IMR-90 (cell line): ENCODE results near the gene MROH2A. TPM values are rescaled to one million over a fixed set of nuclear protein-coding genes. Genes with fewer than 3 reads are reported as not detected.

Experiments used
- ATAC-seq: fragments of 200-7000 bp; cut with Tn5 transposase; 2 replicates; pipeline ENCODE4 v1.9.1; 2020; ENCODE audit warnings: low read depth, mild to moderate bottlenecking, moderate library complexity
- BruUV-seq: library from RNA; stranded (reverse); fragments of 400-500 nt; replicated peaks from 2 replicates; lab custom pipeline; 2021; lab: Mats Ljungman, UMichigan
- CTCF ChIA-PET: fragments of 300-600 bp; formaldehyde crosslinking; extraction: SDS; loops from one replicate; lab custom pipeline; 2021; ENCODE audit warnings: antibody characterized with exemption; lab: Yijun Ruan, JAX
- POLR2A ChIA-PET: fragments of 300-600 bp; sonication (Branson Sonifier 250); formaldehyde crosslinking; loops from one replicate; lab custom pipeline; 2022; ENCODE audit warnings: antibody characterized with exemption; ENCODE audit not compliant: unreplicated experiment; lab: Charles Lee
- DNase-seq: peaks from one replicate; pipeline ENCODE4 v3.0.0; 2013
- H2AFZ ChIP-seq: replicated peaks from 2 replicates; pipeline ENCODE3; 2013; ENCODE audit warnings: low read length, mild to moderate bottlenecking; ENCODE audit not compliant: poor library complexity
- H2AK5ac ChIP-seq: 2 replicates; pipeline ENCODE4 v1.6.1; 2013; ENCODE audit warnings: low read depth, low read length, inconsistent platforms
- H2AK9ac ChIP-seq: replicated peaks from 2 replicates; pipeline ENCODE3; 2013; ENCODE audit warnings: mild to moderate bottlenecking, low read depth, low read length, moderate library complexity; ENCODE audit not compliant: poor library complexity
- H2BK120ac ChIP-seq: 2 replicates; pipeline ENCODE4 v1.6.1; 2013; ENCODE audit warnings: low read depth, low read length, inconsistent platforms
- H2BK15ac ChIP-seq: 3 replicates; pipeline ENCODE4 v1.6.1; 2013; ENCODE audit warnings: low read depth, low read length, inconsistent platforms
- H2BK20ac ChIP-seq: 2 replicates; pipeline ENCODE4 v1.6.1; 2013; ENCODE audit warnings: low read depth, mild to moderate bottlenecking, inconsistent platforms, low read length, moderate library complexity
- H2BK5ac ChIP-seq: 2 replicates; pipeline ENCODE4 v1.6.1; 2013; ENCODE audit warnings: mild to moderate bottlenecking, low read depth, low read length, inconsistent platforms; ENCODE audit not compliant: poor library complexity, severe bottlenecking
- H3K14ac ChIP-seq: replicated peaks from 2 replicates; pipeline ENCODE4 v1.6.1; 2013; ENCODE audit warnings: low read depth, low read length, inconsistent platforms
- H3K18ac ChIP-seq: 2 replicates; pipeline ENCODE4 v1.6.1; 2013; ENCODE audit warnings: low read depth, low read length, control low read depth
- H3K23ac ChIP-seq: 2 replicates; pipeline ENCODE4 v1.6.1; 2013; ENCODE audit warnings: low read depth, low read length, inconsistent platforms
- H3K27ac ChIP-seq: 2 replicates; pipeline ENCODE4 v1.5.1; 2013; ENCODE audit warnings: mild to moderate bottlenecking, control low read depth, low read length; ENCODE audit not compliant: insufficient read depth
- H3K27me3 ChIP-seq: 2 replicates; pipeline ENCODE4 v1.6.1; 2013; ENCODE audit warnings: low read length; ENCODE audit not compliant: control insufficient read depth, insufficient read depth
- H3K36me3 ChIP-seq: 2 replicates; pipeline ENCODE4 v1.6.1; 2013; ENCODE audit warnings: low read length, mixed read lengths; ENCODE audit not compliant: control insufficient read depth, insufficient read depth
- H3K4ac ChIP-seq: 2 replicates; pipeline ENCODE4 v1.6.1; 2013; ENCODE audit warnings: low read depth, low read length, inconsistent platforms
- H3K4me1 ChIP-seq: 2 replicates; pipeline ENCODE4 v1.6.1; 2013; ENCODE audit warnings: low read length, mixed read lengths; ENCODE audit not compliant: control insufficient read depth, insufficient read depth
- H3K4me2 ChIP-seq: 2 replicates; pipeline ENCODE4 v1.6.1; 2013; ENCODE audit warnings: low read depth, mild to moderate bottlenecking, control low read depth, low read length, moderate library complexity
- H3K4me3 ChIP-seq: 2 replicates; pipeline ENCODE4 v1.5.1; 2013; ENCODE audit warnings: low read depth, mild to moderate bottlenecking, control low read depth, low read length, moderate library complexity; ENCODE audit not compliant: insufficient read depth
- H3K56ac ChIP-seq: 2 replicates; pipeline ENCODE4 v1.6.1; 2013; ENCODE audit warnings: low read length, inconsistent platforms; ENCODE audit not compliant: insufficient read depth; ENCODE audit errors: extremely low read depth
- H3K79me1 ChIP-seq, 2 experiments: 2 replicates each; pipeline ENCODE4 v1.6.1; 2013; ENCODE audit warnings: low read length in 2 of 2, inconsistent platforms in 1 of 2, low read depth in 1 of 2
- H3K9ac ChIP-seq: 2 replicates; pipeline ENCODE4 v1.6.1; 2013; ENCODE audit warnings: low read depth, low read length, control low read depth
- H3K9me1 ChIP-seq: 2 replicates; pipeline ENCODE4 v1.6.1; 2013; ENCODE audit warnings: low read length, inconsistent platforms; ENCODE audit not compliant: insufficient read depth
- H3K9me3 ChIP-seq: 2 replicates; pipeline ENCODE4 v1.6.1; 2013; ENCODE audit warnings: low read length; ENCODE audit not compliant: control insufficient read depth, insufficient read depth
- H4K20me1 ChIP-seq: 2 replicates; pipeline ENCODE4 v1.6.1; 2013; ENCODE audit warnings: low read length, inconsistent platforms; ENCODE audit not compliant: insufficient read depth
- H4K5ac ChIP-seq: 2 replicates; pipeline ENCODE4 v1.6.1; 2013; ENCODE audit warnings: mild to moderate bottlenecking, low read depth, low read length, control low read depth
- H4K8ac ChIP-seq, 2 experiments: 2 replicates each; pipeline ENCODE4 v1.6.1; 2013; ENCODE audit warnings: low read depth in 2 of 2, low read length in 2 of 2, control low read depth in 1 of 2, inconsistent platforms in 1 of 2
- H4K91ac ChIP-seq: 2 replicates; pipeline ENCODE4 v1.6.1; 2013; ENCODE audit warnings: low read depth, low read length, inconsistent platforms; ENCODE audit not compliant: insufficient read depth
- BHLHE40 ChIP-seq: fragments of 150-350 bp; IDR thresholded peaks from 2 replicates; pipeline ENCODE4 v1.6.1; 2016; ENCODE audit warnings: mild to moderate bottlenecking, low read depth, low read length
- CHD1 ChIP-seq: IDR thresholded peaks from 2 replicates; pipeline ENCODE4 v1.6.1; 2012; ENCODE audit warnings: low read depth, low read length, improper control_type of control experiment
- MAFK ChIP-seq: IDR thresholded peaks from 2 replicates; pipeline ENCODE4 v1.6.1; 2012; ENCODE audit warnings: low read depth, low read length, improper control_type of control experiment
- MXI1 ChIP-seq: IDR thresholded peaks from 2 replicates; pipeline ENCODE4 v1.6.1; 2012; ENCODE audit warnings: low read depth, mild to moderate bottlenecking, low read length, moderate library complexity, borderline replicate concordance
- NFE2L2 ChIP-seq: fragments of 150-350 bp; IDR thresholded peaks from 2 replicates; pipeline ENCODE4 v1.6.1; 2016; ENCODE audit warnings: low read depth, mild to moderate bottlenecking, low read length
- POLR2A ChIP-seq: IDR thresholded peaks from 2 replicates; pipeline ENCODE4 v1.6.1; 2012; ENCODE audit warnings: mild to moderate bottlenecking, low read depth, low read length
- RAD21 ChIP-seq: IDR thresholded peaks from 2 replicates; pipeline ENCODE4 v1.6.1; 2012; ENCODE audit warnings: low read length, improper control_type of control experiment
- RCOR1 ChIP-seq: IDR thresholded peaks from 2 replicates; pipeline ENCODE4 v1.6.1; 2012; ENCODE audit warnings: mild to moderate bottlenecking, low read length, improper control_type of control experiment; ENCODE audit not compliant: insufficient replicate concordance
- RFX5 ChIP-seq: IDR thresholded peaks from 2 replicates; pipeline ENCODE4 v1.8.0; 2012; ENCODE audit warnings: low read depth, mild to moderate bottlenecking, low read length, moderate library complexity
- WGBS, 2 experiments: methylation state at CpG; one replicate each; pipeline versions ENCODE4 v1.1.5 to v1.1.7; 2013; ENCODE audit warnings: missing lambda C conversion rate in 2 of 2; ENCODE audit not compliant: insufficient read length in 1 of 2; ENCODE audit errors: extremely low coverage in 2 of 2; 5-methylcytosine and 5-hydroxymethylcytosine counted together
- dilution Hi-C: fragments of 300-500 bp; cut with HindIII; formaldehyde crosslinking; loops from one replicate; pipeline ENCODE4 v1.14.3; 2018; ENCODE audit warnings: low sequenced_read_pairs; ENCODE audit not compliant: unreplicated experiment
- in situ Hi-C: fragments of 300-500 bp; cut with MboI; formaldehyde crosslinking; loops from 3 replicates; pipeline ENCODE4 v1.14.3; 2019; ENCODE audit warnings: low sequenced_read_pairs, inconsistent platforms, mixed read lengths
- intact Hi-C: fragments of 100-400 bp; cut with micrococcal nuclease; formaldehyde crosslinking; loops from 2 replicates; pipeline ENCODE4 v1.10.0; 2022
- polyA plus RNA-seq, 3 experiments: library from polyadenylated mRNA; depleted of rRNA; stranded (reverse); fragments of >200 nt; gene quantifications; 2 replicates each; pipeline ENCODE4 v1.2.3, GENCODE V29; 2012; ENCODE audit warnings: low replicate concordance in 1 of 3
- total RNA-seq: library from RNA; depleted of rRNA; stranded (reverse); fragments of >200 nt; gene quantifications from 2 replicates; pipeline ENCODE4 v1.2.3, GENCODE V29; 2012
- TF ChIP-seq, protein P1 (sequence below): fragments of 150-350 bp; IDR thresholded peaks from 2 replicates; pipeline ENCODE4 v1.6.1; 2016; ENCODE audit warnings: low read depth, mild to moderate bottlenecking, low read length, moderate library complexity, borderline replicate concordance
- TF ChIP-seq, protein P2 (sequence below): conservative IDR thresholded peaks from 2 replicates; pipeline ENCODE4 v1.5.1; 2012; ENCODE audit warnings: mild to moderate bottlenecking, low read depth, low read length, improper control_type of control experiment
- TF ChIP-seq, protein P3 (sequence below): fragments of 150-350 bp; IDR thresholded peaks from 2 replicates; pipeline ENCODE4 v1.6.1; 2017; ENCODE audit warnings: mild to moderate bottlenecking, antibody characterized with exemption, low read length, low read depth

MROH2A gene
- total and polyA plus RNA-seq, 2 of the 4 experiments (the other 2 are of a cell fraction), result not detected

DNA sequence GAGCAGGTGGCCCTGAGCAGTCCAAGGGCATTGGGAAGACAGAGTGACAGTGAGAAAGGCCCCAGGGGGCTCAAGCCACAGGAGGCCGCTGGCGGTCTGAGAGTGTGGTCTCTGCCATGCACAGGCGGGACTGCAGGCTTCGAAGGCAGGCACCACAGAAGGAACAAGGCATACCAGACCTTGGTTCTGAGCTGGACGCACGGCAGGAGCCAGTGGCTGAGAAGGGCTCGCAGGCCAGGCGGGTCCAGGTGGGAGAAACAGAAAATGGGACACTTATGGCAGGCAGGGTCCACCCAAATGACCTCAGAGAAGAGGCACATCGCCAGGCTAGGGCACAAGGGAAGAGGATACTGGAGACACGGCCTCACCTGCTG, 61.3 kb downstream of the MROH2A start (continued):
- TF ChIP-seq, protein P1, sequence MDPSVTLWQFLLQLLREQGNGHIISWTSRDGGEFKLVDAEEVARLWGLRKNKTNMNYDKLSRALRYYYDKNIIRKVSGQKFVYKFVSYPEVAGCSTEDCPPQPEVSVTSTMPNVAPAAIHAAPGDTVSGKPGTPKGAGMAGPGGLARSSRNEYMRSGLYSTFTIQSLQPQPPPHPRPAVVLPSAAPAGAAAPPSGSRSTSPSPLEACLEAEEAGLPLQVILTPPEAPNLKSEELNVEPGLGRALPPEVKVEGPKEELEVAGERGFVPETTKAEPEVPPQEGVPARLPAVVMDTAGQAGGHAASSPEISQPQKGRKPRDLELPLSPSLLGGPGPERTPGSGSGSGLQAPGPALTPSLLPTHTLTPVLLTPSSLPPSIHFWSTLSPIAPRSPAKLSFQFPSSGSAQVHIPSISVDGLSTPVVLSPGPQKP, result no peak
- no peak for TF ChIP-seq RCOR1

DNA sequence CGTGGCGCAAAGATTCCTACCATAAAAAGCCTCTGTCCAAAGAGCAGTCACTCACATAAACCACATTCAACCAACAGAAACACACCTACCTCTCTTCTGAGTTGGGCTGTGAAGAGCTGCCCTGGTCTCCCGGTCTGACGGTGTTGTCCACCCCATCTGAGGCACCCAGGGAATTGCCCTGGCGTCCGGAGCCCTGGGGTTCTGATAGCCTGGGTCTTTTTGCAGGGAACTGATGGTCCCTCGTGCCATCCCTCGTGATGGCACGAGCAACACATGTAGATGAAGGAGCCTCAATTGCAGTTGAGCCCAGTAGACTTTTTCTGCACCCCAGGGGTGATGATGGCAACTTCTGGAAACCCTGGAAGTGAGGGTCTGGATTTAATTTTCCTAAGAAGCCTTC, 62.4 kb downstream of the MROH2A start:
- no peak overlapping the region for H3K23ac ChIP-seq
- no peak overlapping the region for H4K8ac ChIP-seq
- DNase-seq (no peak), ATAC-seq (no peak)
- no peak overlapping the region for H4K91ac ChIP-seq
- no peak overlapping the region for H3K4ac ChIP-seq
- peaks cover 29% of the 10 kb centered on the region for H4K20me1 ChIP-seq
- no peak overlapping the region for H2BK15ac ChIP-seq
- H2BK120ac ChIP-seq, result no peak overlapping the region
- peaks cover 22% of the 10 kb centered on the region for H3K36me3 ChIP-seq
- BruUV-seq, result no TSS peak
- no peak overlapping the region for H2AK5ac ChIP-seq
- POLR2A ChIA-PET, result no interaction called here
- no peak overlapping the region for H4K5ac ChIP-seq
- no peak overlapping the region for H3K56ac ChIP-seq
- H3K9me3 ChIP-seq, result no peaks in the 10 kb centered on the region
- H3K18ac ChIP-seq, result no peak overlapping the region
- peak overlapping the region; percentile 36 for H2AFZ ChIP-seq
- no peak overlapping the region for H3K27ac ChIP-seq
- H2AK9ac ChIP-seq, result no peak overlapping the region
- no peak overlapping the region for H3K9ac ChIP-seq
- no peak overlapping the region for H2BK5ac ChIP-seq
- intact Hi-C loops, result no loop called here
- H3K27me3 ChIP-seq, result no peaks in the 10 kb centered on the region
- H3K4me3 ChIP-seq, result no peak overlapping the region
- H3K4me2 ChIP-seq, result no peak overlapping the region
- H2BK20ac ChIP-seq, result no peak overlapping the region
- H3K9me1 ChIP-seq, result peaks cover 7% of the 10 kb centered on the region
- 95% methylated on average over 4 of the region's 9 CpGs; no CpG with 5 or more reads in 1 of the 2 experiments for WGBS, 2 experiments
- dilution Hi-C loops, result no loop called here
- no peak overlapping the region for H3K14ac ChIP-seq
- peaks cover 47 to 66% of the 10 kb centered on the region in 2 experiments for H3K79me1 ChIP-seq
- CTCF ChIA-PET, result no interaction called here
- H3K4me1 ChIP-seq, result peaks cover 2% of the 10 kb centered on the region; the same call in 1 of the 2 replicates
- in situ Hi-C loops, result loop anchor here (25.0 kb wide), 1 partner anchor 378 kb away; no protein-coding TSS in a partner anchor
- TF ChIP-seq, protein P2, sequence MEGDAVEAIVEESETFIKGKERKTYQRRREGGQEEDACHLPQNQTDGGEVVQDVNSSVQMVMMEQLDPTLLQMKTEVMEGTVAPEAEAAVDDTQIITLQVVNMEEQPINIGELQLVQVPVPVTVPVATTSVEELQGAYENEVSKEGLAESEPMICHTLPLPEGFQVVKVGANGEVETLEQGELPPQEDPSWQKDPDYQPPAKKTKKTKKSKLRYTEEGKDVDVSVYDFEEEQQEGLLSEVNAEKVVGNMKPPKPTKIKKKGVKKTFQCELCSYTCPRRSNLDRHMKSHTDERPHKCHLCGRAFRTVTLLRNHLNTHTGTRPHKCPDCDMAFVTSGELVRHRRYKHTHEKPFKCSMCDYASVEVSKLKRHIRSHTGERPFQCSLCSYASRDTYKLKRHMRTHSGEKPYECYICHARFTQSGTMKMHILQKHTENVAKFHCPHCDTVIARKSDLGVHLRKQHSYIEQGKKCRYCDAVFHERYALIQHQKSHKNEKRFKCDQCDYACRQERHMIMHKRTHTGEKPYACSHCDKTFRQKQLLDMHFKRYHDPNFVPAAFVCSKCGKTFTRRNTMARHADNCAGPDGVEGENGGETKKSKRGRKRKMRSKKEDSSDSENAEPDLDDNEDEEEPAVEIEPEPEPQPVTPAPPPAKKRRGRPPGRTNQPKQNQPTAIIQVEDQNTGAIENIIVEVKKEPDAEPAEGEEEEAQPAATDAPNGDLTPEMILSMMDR, result no peak
- no peak for TF ChIP-seq POLR2A
- no peak for TF ChIP-seq NFE2L2
- TF ChIP-seq BHLHE40, result no peak
- TF ChIP-seq, protein P1, result no peak
- no peak for TF ChIP-seq RCOR1
- no peak for TF ChIP-seq MAFK
- TF ChIP-seq RAD21, result no peak
- TF ChIP-seq MXI1, result no peak
- TF ChIP-seq RFX5, result no peak
- TF ChIP-seq, protein P3, sequence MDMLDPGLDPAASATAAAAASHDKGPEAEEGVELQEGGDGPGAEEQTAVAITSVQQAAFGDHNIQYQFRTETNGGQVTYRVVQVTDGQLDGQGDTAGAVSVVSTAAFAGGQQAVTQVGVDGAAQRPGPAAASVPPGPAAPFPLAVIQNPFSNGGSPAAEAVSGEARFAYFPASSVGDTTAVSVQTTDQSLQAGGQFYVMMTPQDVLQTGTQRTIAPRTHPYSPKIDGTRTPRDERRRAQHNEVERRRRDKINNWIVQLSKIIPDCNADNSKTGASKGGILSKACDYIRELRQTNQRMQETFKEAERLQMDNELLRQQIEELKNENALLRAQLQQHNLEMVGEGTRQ, result no peak
- no peak for TF ChIP-seq CHD1
